HepG2 (cell line): ENCODE results near the gene GRIK4.

Experiments
- BRCA1 ChIP-seq: sonication (generic); formaldehyde crosslinking; IDR thresholded peaks from 2 replicates; pipeline ENCODE4 v1.4.0; 2020; ENCODE audit warnings: missing genetic modification reagents
- EZH2 ChIP-seq: conservative IDR thresholded peaks from 2 replicates; pipeline ENCODE4 v1.6.1; 2012; ENCODE audit warnings: mild to moderate bottlenecking, low read depth, low read length, moderate library complexity
- HNRNPUL1 ChIP-seq: fragments of 200-400 bp; formaldehyde crosslinking; IDR thresholded peaks from 2 replicates; pipeline ENCODE4 v1.6.1; 2017; ENCODE audit warnings: low read depth, mild to moderate bottlenecking, low read length, moderate library complexity
- HOXA3 ChIP-seq: sonication (generic); formaldehyde crosslinking; IDR thresholded peaks from 2 replicates; pipeline ENCODE4 v1.5.0; 2020; ENCODE audit warnings: missing genetic modification reagents
- ZFP90 ChIP-seq: sonication (generic); formaldehyde crosslinking; IDR thresholded peaks from 2 replicates; pipeline ENCODE4 v1.8.0; 2022; ENCODE audit warnings: missing genetic modification reagents, mild to moderate bottlenecking, inconsistent platforms, borderline replicate concordance
- ZSCAN25 ChIP-seq: sonication (generic); formaldehyde crosslinking; IDR thresholded peaks from 2 replicates; pipeline ENCODE4 v1.8.0; 2022; ENCODE audit warnings: mild to moderate bottlenecking, missing genetic modification reagents

DNA sequence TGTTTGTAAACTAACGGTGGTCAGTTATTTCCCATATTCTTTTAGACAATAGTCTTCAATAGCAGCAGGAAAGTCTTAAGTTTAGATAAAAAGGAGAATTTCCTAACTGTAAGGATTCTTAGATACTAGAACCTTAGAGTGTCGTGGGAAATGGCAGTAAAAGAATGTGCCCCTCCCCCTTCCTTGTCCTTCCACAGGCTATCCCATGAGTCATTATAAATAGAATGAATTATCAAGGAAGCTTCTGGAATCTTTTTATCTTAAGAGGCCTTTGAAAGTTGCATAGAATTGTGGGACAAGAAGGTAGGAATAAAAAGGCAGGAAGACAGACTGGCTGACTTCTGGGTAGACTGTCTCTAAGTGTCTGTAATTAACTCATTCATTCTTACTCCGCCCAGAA, 347.2 kb downstream of the GRIK4 start:
- TF ChIP-seq EZH2 (no peak), HOXA3 (no peak), BRCA1 (no peak), ZSCAN25 (CRISPR knock-in tag) (no peak), HNRNPUL1 (no peak), ZFP90 (no peak)
